HK-2 (cell line): Measurements from ENCODE around the gene CD244.
"Not testable (repeated sequence)": the region's sequence is repeated elsewhere in the genome, so short reads cannot be mapped to it uniquely, and the experiment has no call there.

ENCODE experiments used
- DNase-seq: peaks from one replicate; pipeline ENCODE4 v3.0.0-alpha.2; 2018; ENCODE audit not compliant: unreplicated experiment

CD244 gene

DNA sequence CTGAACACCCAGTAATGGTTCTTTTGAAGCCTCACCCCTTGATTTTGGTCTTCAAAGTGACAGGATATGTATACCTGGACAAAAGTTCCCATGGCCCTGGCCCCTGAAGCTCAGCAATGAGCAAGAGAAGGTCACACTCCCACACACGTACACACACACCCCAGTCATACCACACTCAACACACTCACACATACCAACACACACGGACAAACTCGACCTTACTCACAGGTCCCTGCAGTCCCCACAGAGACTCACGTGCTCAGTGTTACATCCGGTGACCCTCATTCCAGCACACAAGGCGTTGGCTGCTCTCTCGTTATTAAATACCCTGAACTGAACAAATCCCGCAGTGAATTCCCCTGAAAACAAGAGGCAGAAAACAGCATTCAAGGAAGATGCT, 16.4 kb upstream of the CD244 start:
- DNase-seq: no peak

- no peak for DNase-seq
Measured at GRCh38 chr1:160877221-160877620, 14.5 kb upstream of the CD244 start.

- no peak for DNase-seq
Measured at GRCh38 chr1:160876311-160876710, 13.6 kb upstream of the CD244 start.

DNA sequence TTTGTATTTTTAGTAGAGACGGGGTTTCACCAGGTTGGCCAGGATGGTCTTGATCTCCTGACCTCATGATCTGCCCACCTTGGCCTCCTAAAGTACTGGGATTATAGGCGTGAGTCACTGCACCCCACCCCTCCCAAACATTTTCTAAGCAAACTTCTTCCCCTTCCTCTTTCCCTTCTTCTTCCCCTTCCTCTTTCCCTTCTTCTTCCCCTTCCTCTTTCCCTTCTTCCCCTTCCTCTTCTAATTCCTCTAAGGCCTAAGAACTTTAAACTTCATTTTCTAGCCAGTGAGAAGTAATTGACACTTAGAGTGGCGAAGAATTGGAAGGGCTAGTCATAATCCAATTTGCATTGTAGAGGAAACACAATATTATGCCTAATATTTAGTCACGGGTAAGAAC, 12.9 kb upstream of the CD244 start:
- not testable (repeated sequence) for DNase-seq

DNA sequence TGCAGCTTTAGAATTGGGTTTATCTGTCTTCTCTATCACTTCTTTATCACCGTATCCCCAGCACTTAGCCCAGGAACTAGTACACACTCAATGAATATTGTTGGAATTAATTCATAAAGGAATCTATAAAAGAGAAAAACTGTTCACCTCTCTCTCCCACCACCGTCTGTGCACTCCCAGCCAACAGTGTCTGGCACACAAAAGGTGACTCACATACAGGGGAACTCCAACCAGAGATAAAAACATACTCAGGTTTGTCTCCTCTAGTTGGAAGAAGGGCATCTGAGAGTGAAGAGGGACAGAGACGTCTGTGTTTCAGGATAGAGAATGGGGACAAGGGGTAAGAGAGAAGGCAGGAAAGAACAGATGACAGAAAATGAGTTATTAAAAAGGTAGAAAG, 12.2 kb upstream of the CD244 start:
- no peak for DNase-seq

GRCh38 chr1:160868141-160868540, 5.5 kb upstream of the CD244 start:
- DNase-seq: no peak

- DNase-seq: not testable (repeated sequence)
Measured at GRCh38 chr1:160867651-160868050, 5.0 kb upstream of the CD244 start.

- no peak for DNase-seq
Measured at GRCh38 chr1:160866695-160867260, 4.1 kb upstream of the CD244 start.

DNA sequence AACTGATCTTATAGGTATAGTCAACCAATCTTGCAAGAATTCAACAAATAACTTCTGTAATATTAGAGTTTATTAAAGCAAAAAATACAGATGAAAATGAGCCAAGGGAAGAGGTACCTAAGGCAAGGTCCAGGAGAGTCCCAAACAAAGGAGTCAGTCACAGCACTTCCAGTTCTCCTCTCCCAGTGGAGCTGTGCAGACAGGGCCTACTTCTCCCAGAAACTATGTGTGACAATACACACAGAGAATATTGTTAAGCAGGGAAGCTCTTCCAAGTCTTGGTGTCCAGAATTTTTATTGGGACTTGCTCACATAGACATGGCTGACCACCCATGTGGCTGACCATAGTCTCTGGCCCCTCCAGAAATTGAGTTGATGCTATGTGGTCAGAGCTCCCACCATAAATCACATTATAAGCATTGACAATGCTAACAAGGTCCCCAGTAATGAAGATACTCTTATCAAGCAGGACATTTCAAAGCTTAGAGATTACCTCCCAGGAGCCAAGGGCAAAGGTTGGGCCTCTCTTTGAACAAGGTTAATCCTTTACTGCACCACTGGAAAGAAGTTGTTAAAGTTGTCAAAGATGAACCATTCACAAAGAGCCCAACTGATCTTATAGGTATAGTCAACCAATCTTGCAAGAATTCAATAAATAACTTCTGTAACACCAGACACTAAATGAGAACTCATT, 3.5 kb upstream of the CD244 start:
- DNase-seq: no peak

GRCh38 chr1:160865337-160865736, 2.6 kb upstream of the CD244 start:
- no peak for DNase-seq

DNA sequence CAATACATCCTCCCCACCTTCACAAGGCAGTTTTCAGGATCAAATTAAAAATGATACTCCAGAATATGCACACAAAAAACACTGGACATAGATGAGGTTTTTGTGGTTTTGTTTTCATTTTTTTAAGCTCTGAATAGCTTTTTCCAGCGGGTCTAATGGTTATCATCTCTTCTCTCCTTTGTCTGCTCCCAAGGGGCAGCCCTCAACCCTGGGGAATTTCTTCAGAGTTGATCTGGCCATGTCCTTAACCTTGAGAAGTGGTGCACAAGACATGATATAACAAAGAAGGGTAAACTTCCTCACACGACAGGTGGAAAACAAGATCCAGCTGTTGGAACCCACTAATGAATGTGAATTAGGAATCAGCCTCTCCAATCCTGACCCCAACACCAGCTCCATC, 1.5 kb upstream of the CD244 start:
- DNase-seq: no peak

DNA sequence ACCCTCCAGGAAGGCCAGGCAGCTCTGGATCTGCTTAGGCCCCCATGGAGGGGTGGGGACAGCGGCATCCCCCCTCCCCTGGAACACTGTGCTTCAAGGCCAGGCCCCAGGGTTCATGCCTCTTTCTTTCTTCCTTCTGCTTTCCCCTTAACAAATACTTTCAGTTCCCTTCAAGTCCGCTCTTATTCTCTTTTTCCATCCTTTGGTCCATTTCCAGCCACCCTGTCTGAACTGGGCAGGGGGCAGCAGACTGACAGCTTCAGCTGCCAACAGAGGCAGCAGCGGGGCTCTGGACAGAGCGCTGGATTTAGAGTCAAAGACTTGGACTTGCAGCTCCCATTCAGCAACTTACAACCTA, 1.1 kb upstream of the CD244 start:
- DNase-seq: no peak

DNA sequence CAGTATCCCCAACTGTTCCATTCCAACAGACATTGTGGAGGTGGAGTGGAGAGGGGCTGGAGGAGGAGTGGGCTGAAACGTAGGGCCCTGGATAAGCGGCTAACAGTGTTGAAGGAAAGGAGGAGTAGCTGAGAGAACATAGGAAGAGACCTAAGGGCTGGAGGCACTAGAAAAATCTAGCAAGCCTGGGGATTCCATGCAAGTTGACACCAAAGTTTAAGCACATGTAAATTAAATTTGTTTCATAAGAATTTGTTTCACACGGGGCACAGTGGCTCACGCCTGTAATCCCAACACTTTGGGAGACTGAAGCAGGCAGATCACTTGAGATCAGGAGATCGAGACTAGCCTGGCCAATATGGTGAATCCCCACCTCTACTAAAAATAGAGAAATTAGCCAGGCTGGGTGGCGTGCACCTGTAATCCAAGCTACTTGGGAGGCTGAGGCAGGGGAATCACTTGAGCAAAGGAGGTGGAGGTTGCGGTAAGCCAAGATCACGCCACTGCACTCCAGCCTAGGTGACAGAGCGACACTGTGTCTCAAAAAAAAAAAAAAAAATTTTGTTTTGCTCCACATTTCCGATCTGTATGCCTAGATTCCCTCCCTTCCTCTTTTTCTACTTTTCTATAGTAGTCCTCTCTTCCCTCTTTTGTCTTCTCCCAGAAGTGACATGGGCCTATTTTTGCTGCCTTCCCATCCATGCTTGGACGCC, 530 bp upstream of the CD244 start:
- DNase-seq: no peak

- DNase-seq: no peak
Measured at GRCh38 chr1:160860840-160861505, 1.7 kb downstream of the CD244 start.

- DNase-seq: no peak
Measured at GRCh38 chr1:160859166-160859565, 3.5 kb downstream of the CD244 start.

DNA sequence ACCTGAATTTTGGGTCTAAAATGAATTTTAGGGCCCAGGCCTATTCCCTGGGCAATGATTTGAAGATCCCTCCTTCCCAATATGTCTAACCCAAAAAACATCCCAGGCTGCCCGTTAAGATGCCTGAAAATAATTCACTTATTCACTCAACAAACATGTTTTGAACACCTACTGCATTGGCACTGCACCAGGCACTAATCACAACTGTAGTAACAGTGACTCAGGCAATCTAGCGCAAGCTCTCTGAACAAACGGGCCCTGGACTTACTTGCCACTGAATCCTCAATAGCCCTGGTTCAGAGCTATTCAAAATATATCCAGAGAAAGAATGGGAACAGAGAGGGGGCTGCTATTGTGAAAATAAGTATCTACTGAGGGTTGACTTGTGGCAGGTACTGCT, 4.2 kb downstream of the CD244 start:
- no peak for DNase-seq

- no peak for DNase-seq
Measured at GRCh38 chr1:160858097-160858496, 4.6 kb downstream of the CD244 start.

DNA sequence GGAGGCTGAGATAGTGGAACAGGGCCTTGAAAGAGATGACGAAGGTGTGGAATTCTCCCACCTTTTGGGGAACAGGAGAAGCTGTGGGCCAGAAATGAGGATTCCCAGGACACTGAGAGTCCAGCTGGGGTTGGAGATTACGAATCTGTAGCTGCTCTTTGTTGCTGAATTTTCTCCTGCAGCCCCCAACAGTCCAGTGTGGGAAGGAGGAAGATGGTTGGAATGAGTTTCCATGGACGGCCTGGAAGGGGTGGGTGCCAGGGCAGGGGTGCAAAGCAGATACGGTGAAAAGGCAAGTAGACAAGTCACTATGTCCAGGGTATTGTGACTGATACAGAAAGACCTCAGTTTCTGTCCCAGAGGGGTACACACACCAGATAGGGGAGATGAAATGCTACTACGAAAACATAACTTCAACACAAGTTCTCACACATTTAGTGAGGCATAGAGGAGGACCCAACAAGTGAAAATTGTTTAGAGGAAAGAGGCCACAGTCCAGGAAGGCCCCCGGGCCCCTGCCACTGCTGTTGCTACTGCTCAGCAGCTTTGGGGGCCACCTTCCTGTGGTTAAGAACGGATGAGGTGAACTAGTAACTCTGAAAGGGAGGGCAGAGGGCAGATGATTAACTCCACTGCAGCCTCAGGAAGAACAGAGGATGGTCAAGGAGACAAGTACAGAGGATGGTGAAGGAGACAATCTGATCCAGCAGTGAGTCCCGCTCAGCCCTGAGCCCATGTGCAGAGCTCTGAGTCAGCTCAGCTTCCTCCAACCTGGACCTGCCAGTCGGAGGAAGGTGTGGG, 7.3 kb downstream of the CD244 start:
- no peak for DNase-seq

DNA sequence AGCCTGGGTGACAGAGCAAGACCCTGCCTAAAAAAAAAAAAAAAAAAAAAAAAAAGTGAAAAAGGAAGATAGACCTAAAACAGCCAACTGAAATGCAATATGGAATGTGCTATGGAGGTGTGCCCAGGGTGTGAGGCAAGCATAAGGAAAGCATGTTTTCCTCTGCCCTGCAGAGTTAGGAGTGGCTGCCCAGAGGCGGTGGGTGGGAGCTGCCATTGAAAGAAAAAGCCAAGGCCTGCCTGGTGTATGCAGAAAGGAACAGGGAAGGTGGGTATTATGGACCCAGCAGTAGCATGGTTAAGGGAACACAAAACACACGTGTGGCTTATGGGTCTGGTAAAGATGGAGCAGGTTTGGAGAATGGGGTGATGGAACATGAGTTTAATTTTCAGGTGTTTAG, 8.9 kb downstream of the CD244 start:
- no peak for DNase-seq

DNA sequence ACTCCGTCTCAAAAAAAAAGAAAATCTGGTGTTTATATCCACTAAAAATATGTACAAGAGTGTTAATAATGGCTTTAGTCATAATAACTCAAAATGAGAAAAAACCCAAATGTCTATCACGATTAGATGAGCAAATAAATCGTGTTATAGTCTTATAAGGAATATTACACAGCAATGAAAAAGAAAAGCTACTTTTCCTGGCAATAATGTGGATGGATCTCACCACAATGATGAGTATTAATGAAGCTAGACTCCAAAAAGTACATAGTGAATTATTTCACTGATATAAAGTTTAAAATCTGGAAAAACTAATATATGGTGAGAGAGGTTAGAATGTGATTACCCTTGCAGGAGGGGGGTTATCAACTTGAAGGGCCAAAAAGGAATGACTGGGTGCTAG, 9.7 kb downstream of the CD244 start:
- DNase-seq: no peak

- DNase-seq: no peak
Measured at GRCh38 chr1:160850993-160851392, 11.7 kb downstream of the CD244 start.

DNA sequence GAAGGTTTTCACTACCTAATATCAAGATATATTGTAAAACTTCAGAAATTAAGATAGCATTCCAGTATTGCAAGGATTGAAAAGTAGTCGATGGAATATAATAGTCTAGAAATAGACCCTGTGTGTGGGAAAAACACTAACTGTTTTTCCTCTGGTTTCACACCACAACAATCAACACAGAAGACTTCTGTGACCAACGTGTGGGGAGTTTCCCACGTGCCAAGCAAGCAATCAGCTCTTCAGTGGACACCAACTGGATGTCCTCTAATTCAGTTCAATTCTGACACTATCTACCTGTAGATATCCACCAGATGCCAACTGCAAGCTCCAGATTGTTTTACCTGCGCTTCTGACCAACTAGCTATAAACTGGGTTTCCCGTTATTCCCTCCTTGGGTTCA, 12.1 kb downstream of the CD244 start:
- DNase-seq: no peak
